HG03045 (cell line): ENCODE results near the gene IGF1.

ENCODE experiments used
- ATAC-seq: cut with Tn5 transposase; IDR thresholded peaks from one replicate; pipeline ENCODE4 v1.9.1; 2021; ENCODE audit warnings: mild to moderate bottlenecking, moderate library complexity; ENCODE audit not compliant: unreplicated experiment

Gene IGF1

GRCh38 chr12:102429211-102430154, 50.9 kb downstream of the IGF1 start:
- no peak for ATAC-seq

DNA sequence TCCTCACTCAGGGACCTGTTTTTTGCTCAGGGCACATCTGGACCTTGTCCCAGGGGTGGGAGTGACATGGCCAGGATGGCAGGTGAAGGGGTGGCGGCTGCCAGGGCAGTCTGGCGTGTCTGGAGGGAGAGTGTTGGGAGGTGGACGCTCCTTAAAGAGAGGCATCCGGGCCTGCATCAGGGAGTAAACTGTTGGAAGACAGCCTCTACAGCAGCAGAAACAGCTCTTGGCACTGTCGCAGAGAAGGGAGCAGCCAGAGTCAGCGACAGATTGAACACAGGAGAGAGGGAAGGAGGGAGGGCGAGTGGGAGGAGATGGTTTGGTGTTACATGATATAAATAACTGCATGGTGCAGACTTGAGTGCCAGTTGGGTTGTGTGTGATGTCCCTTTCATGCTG, 52.8 kb downstream of the IGF1 start:
- no peak for ATAC-seq

DNA sequence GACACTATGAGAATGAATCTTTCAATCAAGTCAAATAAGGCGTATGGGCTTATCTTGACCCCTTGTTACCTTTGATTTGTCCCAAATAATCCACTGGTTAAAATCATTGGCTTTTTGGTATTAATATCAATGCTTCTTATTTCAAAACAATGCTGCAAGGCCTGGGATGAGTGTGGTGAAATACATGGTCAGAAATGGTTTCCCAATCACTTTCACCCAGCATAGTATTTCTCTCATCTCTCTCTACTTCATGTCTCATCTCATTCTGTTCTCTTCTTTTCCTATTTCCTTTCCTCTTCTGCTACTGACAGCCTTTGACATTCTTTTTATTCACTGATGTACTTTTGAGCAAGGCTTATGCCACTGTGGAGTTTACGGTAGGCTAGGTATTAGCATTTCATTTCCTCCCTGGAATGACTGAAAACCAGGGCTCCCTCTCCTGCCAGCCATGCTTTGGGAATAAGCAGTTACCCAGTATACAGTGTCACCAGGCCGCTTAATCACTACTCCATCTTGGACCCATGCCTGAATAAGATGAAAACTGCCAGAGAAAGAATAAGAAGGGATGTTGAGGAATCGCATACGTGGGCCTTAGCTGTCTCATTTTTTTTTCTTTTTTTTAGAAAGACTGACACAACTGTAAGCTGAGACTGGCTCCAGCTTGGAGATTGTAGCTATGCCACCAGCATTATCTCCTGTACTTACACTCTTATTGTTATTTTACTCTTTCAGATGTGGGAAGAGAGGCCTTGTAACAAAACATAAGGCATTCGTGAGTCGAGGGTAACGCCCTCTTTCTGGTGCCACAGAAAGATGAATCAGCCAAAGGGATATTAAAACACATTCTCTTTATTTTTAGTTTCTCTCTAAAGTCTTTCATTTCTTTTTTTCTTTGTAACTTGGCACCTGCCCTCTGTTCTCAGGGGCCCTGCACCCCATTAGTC, 53.5 kb downstream of the IGF1 start:
- ATAC-seq: no peak

DNA sequence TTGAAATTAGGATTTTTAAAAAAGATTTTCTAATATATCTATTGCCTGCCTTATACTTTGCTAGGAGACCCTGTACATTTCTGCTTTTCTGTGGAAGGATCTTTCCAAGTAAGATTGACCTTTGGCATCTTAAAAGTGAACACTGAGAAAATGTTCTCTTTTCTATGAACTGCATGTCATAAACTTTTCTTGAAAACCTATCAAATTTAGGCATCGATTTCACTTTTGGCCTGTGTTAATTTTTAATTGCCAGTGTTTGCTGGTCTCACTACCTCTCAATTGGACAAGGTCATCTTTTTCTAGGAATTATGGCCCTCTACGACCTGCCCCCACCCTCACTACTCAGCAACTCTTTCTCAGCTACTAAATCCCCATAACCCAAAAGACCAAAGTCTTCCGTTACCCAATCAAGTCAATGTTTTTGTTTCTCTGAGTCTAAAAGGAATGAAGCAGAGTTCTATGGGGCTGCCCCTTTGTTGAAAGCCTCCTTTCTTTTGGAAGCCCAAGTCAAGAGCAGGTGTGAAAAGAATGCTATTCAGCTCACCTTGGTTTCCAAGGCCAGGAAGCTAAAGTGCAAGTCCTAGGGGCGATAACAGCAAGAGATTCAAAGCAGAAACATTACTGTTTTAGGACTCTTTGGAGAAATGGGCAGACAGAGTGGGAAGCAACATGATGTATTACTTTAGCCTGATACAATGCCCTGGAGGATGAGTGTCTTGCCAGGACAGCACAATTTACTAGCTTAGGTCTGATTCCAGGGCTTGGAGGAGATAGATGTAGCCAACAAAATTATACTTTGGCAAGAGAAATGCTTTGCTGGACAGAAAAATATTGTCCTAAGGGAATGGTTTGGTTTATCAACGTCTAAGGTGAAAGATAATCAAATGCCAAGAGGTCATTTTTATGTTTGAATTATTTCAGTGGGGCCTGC, 55.0 kb downstream of the IGF1 start:
- ATAC-seq: no peak

GRCh38 chr12:102423462-102423861, 56.9 kb downstream of the IGF1 start:
- ATAC-seq: no peak

- ATAC-seq: no peak
Measured at GRCh38 chr12:102421802-102422583, 58.4 kb downstream of the IGF1 start.

GRCh38 chr12:102419094-102419764, 61.1 kb downstream of the IGF1 start:
- ATAC-seq: no peak

GRCh38 chr12:102417055-102417454, 63.3 kb downstream of the IGF1 start:
- ATAC-seq: no peak

- no peak for ATAC-seq
Measured at GRCh38 chr12:102415515-102415914, 64.8 kb downstream of the IGF1 start.

- ATAC-seq: no peak
Measured at GRCh38 chr12:102413396-102413795, 67.0 kb downstream of the IGF1 start.

GRCh38 chr12:102410511-102410910, 69.9 kb downstream of the IGF1 start:
- no peak for ATAC-seq

GRCh38 chr12:102408487-102409297, 71.7 kb downstream of the IGF1 start:
- ATAC-seq: no peak

- ATAC-seq: no peak
Measured at GRCh38 chr12:102407776-102408486, 72.4 kb downstream of the IGF1 start.

GRCh38 chr12:102406033-102406584, 74.3 kb downstream of the IGF1 start:
- ATAC-seq: no peak

DNA sequence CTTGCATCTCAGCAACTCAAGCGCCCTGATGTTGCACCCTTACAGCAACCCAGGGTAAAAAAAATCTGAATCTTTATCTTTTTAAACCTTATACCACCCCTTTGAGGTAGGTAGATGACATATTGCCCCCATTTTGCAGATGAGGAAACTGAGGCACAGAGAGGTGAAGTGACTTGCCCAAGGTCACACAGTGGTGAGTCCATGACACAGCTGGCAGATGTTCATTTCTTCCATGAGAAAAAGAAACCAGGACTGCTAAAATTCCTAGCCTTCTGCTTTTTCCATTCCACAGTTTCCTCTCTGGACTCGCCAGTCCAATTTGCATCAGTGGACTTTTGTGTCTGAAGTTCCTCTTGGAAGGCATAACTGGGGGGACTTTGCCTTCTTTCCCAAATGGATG, 79.3 kb downstream of the IGF1 start:
- no peak for ATAC-seq

- no peak for ATAC-seq
Measured at GRCh38 chr12:102399653-102400052, 80.7 kb downstream of the IGF1 start.

- ATAC-seq: no peak
Measured at GRCh38 chr12:102396276-102396675, 84.1 kb downstream of the IGF1 start.
